GM21723 (cell line): ENCODE measurements around the gene NR2C2AP.
"Not testable (repeated sequence)": the region's sequence is repeated elsewhere in the genome, so short reads cannot be mapped to it uniquely, and the experiment has no call there.

ENCODE experiments used
- ATAC-seq: cut with Tn5 transposase; IDR thresholded peaks from one replicate; pipeline ENCODE4 v1.9.1; 2021; ENCODE audit warnings: mild to moderate bottlenecking, moderate library complexity; ENCODE audit not compliant: unreplicated experiment

The NR2C2AP gene

GRCh38 chr19:19185853-19186740, 17.1 kb downstream of the NR2C2AP start:
- no peak for ATAC-seq

GRCh38 chr19:19181488-19181998, 21.7 kb downstream of the NR2C2AP start:
- no peak for ATAC-seq

- no peak for ATAC-seq
Observed at GRCh38 chr19:19179548-19180441, 23.4 kb downstream of the NR2C2AP start.

GRCh38 chr19:19176950-19177349, 26.3 kb downstream of the NR2C2AP start:
- ATAC-seq = no peak

- ATAC-seq = not testable (repeated sequence)
Observed at GRCh38 chr19:19173243-19173642, 30.0 kb downstream of the NR2C2AP start.

- no peak for ATAC-seq
Observed at GRCh38 chr19:19171821-19172532, 31.2 kb downstream of the NR2C2AP start.

GRCh38 chr19:19170873-19171672, 32.1 kb downstream of the NR2C2AP start:
- ATAC-seq = no peak

- ATAC-seq = peak; percentile 85
Observed at GRCh38 chr19:19170053-19170872, 33.0 kb downstream of the NR2C2AP start, which contains the start of gene MEF2B. TSS of gene MEF2B (minus strand) at chr19:19170263. CDS start at chr19:19150735, 19,528 bp downstream.

- ATAC-seq = no peak
Observed at GRCh38 chr19:19169236-19170052, 33.8 kb downstream of the NR2C2AP start.

GRCh38 chr19:19167612-19168011, 35.6 kb downstream of the NR2C2AP start:
- no peak for ATAC-seq

- ATAC-seq = no peak
Observed at GRCh38 chr19:19165396-19165795, 37.8 kb downstream of the NR2C2AP start.

- ATAC-seq = no peak
Observed at GRCh38 chr19:19162495-19162894, 40.7 kb downstream of the NR2C2AP start.

GRCh38 chr19:19160461-19161035, 42.7 kb downstream of the NR2C2AP start:
- ATAC-seq = peak; percentile 36

GRCh38 chr19:19159534-19159933, 43.7 kb downstream of the NR2C2AP start:
- no peak for ATAC-seq

GRCh38 chr19:19157808-19158207, 45.4 kb downstream of the NR2C2AP start:
- ATAC-seq = no peak

- ATAC-seq = peak; percentile 62
Observed at GRCh38 chr19:19155495-19156219, 47.6 kb downstream of the NR2C2AP start.
